HepG2 (cell line): ENCODE data around the gene TMBIM6. TPM values are rescaled to one million over a fixed set of nuclear protein-coding genes. Genes with fewer than 3 reads are reported as not detected.

Experiments used
- DBP ChIP-seq: sonication (generic); formaldehyde crosslinking; IDR thresholded peaks from 2 replicates; pipeline ENCODE4 v1.4.0; 2020; ENCODE audit warnings: missing genetic modification reagents; ENCODE audit errors: not compliant biosample characterization
- HES4 ChIP-seq: sonication (generic); formaldehyde crosslinking; IDR thresholded peaks from 2 replicates; pipeline ENCODE4 v1.9.0; 2021; ENCODE audit warnings: mild to moderate bottlenecking, missing genetic modification reagents, borderline replicate concordance
- HHEX ChIP-seq: IDR thresholded peaks from 2 replicates; pipeline ENCODE4 v1.6.1; 2016; ENCODE audit warnings: control low read depth
- HOXA5 ChIP-seq: sonication (generic); formaldehyde crosslinking; IDR thresholded peaks from 2 replicates; pipeline ENCODE4 v1.4.0; 2020; ENCODE audit warnings: missing genetic modification reagents
- KMT2A ChIP-seq: sonication (generic); formaldehyde crosslinking; IDR thresholded peaks from 2 replicates; pipeline ENCODE4 v1.4.0; 2020; ENCODE audit warnings: missing genetic modification reagents
- MAFF ChIP-seq: IDR thresholded peaks from 2 replicates; pipeline ENCODE4 v1.6.1; 2011; ENCODE audit warnings: low read depth, low read length, improper control_type of control experiment
- MEF2D ChIP-seq: sonication (generic); formaldehyde crosslinking; IDR thresholded peaks from 2 replicates; pipeline ENCODE4 v1.5.1; 2020; ENCODE audit warnings: mild to moderate bottlenecking, missing genetic modification reagents
- NCOA5 ChIP-seq: sonication (generic); formaldehyde crosslinking; IDR thresholded peaks from 2 replicates; pipeline ENCODE4 v1.4.0; 2020; ENCODE audit warnings: missing genetic modification reagents
- PCBP2 ChIP-seq: fragments of 200-400 bp; formaldehyde crosslinking; optimal IDR thresholded peaks from 2 replicates; pipeline ENCODE3; 2018; ENCODE audit warnings: low read length, low read depth; ENCODE audit not compliant: poor library complexity, severe bottlenecking
- SMARCE1 ChIP-seq: fragments of 450-650 bp; IDR thresholded peaks from 2 replicates; pipeline ENCODE4 v1.6.1; 2017; ENCODE audit warnings: borderline replicate concordance
- TBX2 ChIP-seq: sonication (generic); formaldehyde crosslinking; IDR thresholded peaks from 2 replicates; pipeline ENCODE4 v1.5.0; 2020; ENCODE audit warnings: missing genetic modification reagents, mild to moderate bottlenecking, borderline replicate concordance
- ZBTB7B ChIP-seq: sonication (generic); formaldehyde crosslinking; IDR thresholded peaks from 2 replicates; pipeline ENCODE4 v1.4.0; 2020; ENCODE audit warnings: missing genetic modification reagents
- ZNF143 ChIP-seq: sonication (generic); formaldehyde crosslinking; IDR thresholded peaks from 2 replicates; pipeline ENCODE4 v1.4.0; 2020; ENCODE audit warnings: missing genetic modification reagents
- ZNF75D ChIP-seq: sonication (generic); formaldehyde crosslinking; IDR thresholded peaks from 2 replicates; pipeline ENCODE4 v1.8.1; 2023; ENCODE audit warnings: missing genetic modification reagents, mild to moderate bottlenecking, borderline replicate concordance
- ZSCAN20 ChIP-seq: sonication (generic); formaldehyde crosslinking; IDR thresholded peaks from 2 replicates; pipeline ENCODE4 v1.4.0; 2020; ENCODE audit warnings: missing genetic modification reagents, mild to moderate bottlenecking, borderline replicate concordance
- polyA plus RNA-seq, 8 experiments: library from polyadenylated mRNA; depleted of rRNA in 3 of 8; stranded (reverse) in 7 of 8; unstranded in 1 of 8; fragments of >200 nt; fragmentation: Illumina TruSeq in 4 of 8; extraction: Trizol in 4 of 8; gene quantifications; 2 replicates each; pipeline versions ENCODE4 v1.2.1 to v1.2.3, GENCODE V29; 2011 to 2016; ENCODE audit warnings: low read depth in 4 of 8, missing spikeins in 1 of 8, mixed read lengths in 1 of 8; ENCODE audit not compliant: insufficient read depth in 1 of 8
- total RNA-seq, 5 experiments: library from RNA; depleted of rRNA; stranded (reverse); fragments of >200 nt; fragmentation: Illumina TruSeq; extraction: Trizol; gene quantifications; 2 replicates each; pipeline ENCODE4 v1.2.3, GENCODE V29; 2016; ENCODE audit warnings: low read depth in 1 of 5
- TF ChIP-seq, protein P1 (sequence below): sonication (generic); formaldehyde crosslinking; IDR thresholded peaks from 2 replicates; pipeline ENCODE4 v1.4.0; 2020; ENCODE audit warnings: missing genetic modification reagents
- TF ChIP-seq, protein P2 (sequence below): IDR thresholded peaks from 2 replicates; pipeline ENCODE4 v1.6.1; 2016; ENCODE audit warnings: missing biosample characterization, missing genetic modification reagents, low read depth
- TF ChIP-seq, protein P3 (sequence below): sonication (generic); formaldehyde crosslinking; IDR thresholded peaks from 2 replicates; pipeline ENCODE4 v1.4.0; 2020; ENCODE audit warnings: missing genetic modification reagents
- TF ChIP-seq, protein P4 (sequence below): sonication (generic); formaldehyde crosslinking; IDR thresholded peaks from 2 replicates; pipeline ENCODE4 v1.4.0; 2020; ENCODE audit warnings: missing genetic modification reagents, borderline replicate concordance

TMBIM6 gene
- total and polyA plus RNA-seq, 2 of the 13 experiments (the other 11 are each of a cell fraction or from before 2014, with no cell fraction given) = 412 to 468 TPM

GRCh38 chr12:49707128-49707811 lies 34.1 kb upstream of the TMBIM6 start, which contains the start of gene FMNL3 (continued):
- TF ChIP-seq, protein P1, sequence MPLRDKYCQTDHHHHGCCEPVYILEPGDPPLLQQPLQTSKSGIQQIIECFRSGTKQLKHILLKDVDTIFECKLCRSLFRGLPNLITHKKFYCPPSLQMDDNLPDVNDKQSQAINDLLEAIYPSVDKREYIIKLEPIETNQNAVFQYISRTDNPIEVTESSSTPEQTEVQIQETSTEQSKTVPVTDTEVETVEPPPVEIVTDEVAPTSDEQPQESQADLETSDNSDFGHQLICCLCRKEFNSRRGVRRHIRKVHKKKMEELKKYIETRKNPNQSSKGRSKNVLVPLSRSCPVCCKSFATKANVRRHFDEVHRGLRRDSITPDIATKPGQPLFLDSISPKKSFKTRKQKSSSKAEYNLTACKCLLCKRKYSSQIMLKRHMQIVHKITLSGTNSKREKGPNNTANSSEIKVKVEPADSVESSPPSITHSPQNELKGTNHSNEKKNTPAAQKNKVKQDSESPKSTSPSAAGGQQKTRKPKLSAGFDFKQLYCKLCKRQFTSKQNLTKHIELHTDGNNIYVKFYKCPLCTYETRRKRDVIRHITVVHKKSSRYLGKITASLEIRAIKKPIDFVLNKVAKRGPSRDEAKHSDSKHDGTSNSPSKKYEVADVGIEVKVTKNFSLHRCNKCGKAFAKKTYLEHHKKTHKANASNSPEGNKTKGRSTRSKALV (CRISPR knock-in tag) = peak; percentile 72; the same call in 1 of the 2 replicates
- TF ChIP-seq ZSCAN20 (no peak), HOXA5 (CRISPR knock-in tag) (peak; percentile 85), HHEX (CRISPR knock-in tag) (no peak), TBX2 (peak; percentile 65), ZNF75D (CRISPR knock-in tag) (0 out of 2 replicates have a peak, but pooled peaks have one; percentile 43), SMARCE1 (no peak), MAFF (no peak), DBP (CRISPR knock-in tag) (no peak), ZBTB7B (CRISPR knock-in tag) (peak; percentile 39; the same call in 1 of the 2 replicates), ZNF143 (CRISPR knock-in tag) (peak; percentile 47; the same call in 1 of the 2 replicates), KMT2A (CRISPR knock-in tag) (0 out of 2 replicates have a peak, but pooled peaks have one; percentile 28), PCBP2 (no peak), HES4 (CRISPR knock-in tag) (peak; percentile 34; the same call in 1 of the 2 replicates), MEF2D (CRISPR knock-in tag) (no peak), NCOA5 (CRISPR knock-in tag) (no peak)
- TF ChIP-seq, protein P2, sequence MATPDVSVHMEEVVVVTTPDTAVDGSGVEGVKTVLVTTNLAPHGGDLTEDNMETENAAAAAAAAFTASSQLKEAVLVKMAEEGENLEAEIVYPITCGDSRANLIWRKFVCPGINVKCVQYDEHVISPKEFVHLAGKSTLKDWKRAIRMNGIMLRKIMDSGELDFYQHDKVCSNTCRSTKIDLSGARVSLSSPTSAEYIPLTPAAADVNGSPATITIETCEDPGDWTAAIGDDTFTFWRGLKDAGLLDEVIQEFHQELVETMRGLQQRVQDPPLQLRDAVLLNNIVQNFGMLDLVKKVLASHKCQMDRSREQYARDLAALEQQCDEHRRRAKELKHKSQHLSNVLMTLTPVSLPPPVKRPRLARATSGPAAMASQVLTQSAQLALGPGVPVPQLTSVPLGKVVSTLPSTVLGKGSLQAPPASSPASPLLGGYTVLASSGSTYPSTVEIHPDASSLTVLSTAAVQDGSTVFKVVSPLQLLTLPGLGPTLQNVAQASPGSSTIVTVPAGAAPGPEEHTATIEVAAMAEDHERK (CRISPR knock-in tag) = peak; percentile 33; the same call in 1 of the 2 replicates
- TF ChIP-seq, protein P3, sequence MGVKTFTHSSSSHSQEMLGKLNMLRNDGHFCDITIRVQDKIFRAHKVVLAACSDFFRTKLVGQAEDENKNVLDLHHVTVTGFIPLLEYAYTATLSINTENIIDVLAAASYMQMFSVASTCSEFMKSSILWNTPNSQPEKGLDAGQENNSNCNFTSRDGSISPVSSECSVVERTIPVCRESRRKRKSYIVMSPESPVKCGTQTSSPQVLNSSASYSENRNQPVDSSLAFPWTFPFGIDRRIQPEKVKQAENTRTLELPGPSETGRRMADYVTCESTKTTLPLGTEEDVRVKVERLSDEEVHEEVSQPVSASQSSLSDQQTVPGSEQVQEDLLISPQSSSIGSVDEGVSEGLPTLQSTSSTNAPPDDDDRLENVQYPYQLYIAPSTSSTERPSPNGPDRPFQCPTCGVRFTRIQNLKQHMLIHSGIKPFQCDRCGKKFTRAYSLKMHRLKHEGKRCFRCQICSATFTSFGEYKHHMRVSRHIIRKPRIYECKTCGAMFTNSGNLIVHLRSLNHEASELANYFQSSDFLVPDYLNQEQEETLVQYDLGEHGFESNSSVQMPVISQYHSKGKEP (CRISPR knock-in tag) = peak; percentile 88
- TF ChIP-seq, protein P4, sequence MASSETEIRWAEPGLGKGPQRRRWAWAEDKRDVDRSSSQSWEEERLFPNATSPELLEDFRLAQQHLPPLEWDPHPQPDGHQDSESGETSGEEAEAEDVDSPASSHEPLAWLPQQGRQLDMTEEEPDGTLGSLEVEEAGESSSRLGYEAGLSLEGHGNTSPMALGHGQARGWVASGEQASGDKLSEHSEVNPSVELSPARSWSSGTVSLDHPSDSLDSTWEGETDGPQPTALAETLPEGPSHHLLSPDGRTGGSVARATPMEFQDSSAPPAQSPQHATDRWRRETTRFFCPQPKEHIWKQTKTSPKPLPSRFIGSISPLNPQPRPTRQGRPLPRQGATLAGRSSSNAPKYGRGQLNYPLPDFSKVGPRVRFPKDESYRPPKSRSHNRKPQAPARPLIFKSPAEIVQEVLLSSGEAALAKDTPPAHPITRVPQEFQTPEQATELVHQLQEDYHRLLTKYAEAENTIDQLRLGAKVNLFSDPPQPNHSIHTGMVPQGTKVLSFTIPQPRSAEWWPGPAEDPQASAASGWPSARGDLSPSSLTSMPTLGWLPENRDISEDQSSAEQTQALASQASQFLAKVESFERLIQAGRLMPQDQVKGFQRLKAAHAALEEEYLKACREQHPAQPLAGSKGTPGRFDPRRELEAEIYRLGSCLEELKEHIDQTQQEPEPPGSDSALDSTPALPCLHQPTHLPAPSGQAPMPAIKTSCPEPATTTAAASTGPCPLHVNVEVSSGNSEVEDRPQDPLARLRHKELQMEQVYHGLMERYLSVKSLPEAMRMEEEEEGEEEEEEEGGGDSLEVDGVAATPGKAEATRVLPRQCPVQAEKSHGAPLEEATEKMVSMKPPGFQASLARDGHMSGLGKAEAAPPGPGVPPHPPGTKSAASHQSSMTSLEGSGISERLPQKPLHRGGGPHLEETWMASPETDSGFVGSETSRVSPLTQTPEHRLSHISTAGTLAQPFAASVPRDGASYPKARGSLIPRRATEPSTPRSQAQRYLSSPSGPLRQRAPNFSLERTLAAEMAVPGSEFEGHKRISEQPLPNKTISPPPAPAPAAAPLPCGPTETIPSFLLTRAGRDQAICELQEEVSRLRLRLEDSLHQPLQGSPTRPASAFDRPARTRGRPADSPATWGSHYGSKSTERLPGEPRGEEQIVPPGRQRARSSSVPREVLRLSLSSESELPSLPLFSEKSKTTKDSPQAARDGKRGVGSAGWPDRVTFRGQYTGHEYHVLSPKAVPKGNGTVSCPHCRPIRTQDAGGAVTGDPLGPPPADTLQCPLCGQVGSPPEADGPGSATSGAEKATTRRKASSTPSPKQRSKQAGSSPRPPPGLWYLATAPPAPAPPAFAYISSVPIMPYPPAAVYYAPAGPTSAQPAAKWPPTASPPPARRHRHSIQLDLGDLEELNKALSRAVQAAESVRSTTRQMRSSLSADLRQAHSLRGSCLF (CRISPR knock-in tag) = no peak
